Mucosa of descending colon (tissue), 3 donors: ENCODE measurements around the gene PPP1R1B. TPM values are rescaled to one million over a fixed set of nuclear protein-coding genes. Genes with fewer than 3 reads are reported as not detected.

ENCODE experiments used
- ATAC-seq: fragments of 200-7000 bp; cut with Tn5 transposase; one replicate; pipeline ENCODE4 v1.9.1; 2020; ENCODE audit warnings: mild to moderate bottlenecking, moderate library complexity
- DNase-seq, 3 donors: peaks; one replicate each; pipeline ENCODE4 v3.0.0-alpha.2; 2020
- H3K36me3 ChIP-seq: fragments of 200-600 bp; one replicate; pipeline ENCODE4 v1.8.0; 2021; ENCODE audit warnings: low read depth, mild to moderate bottlenecking
- H3K4me1 ChIP-seq: fragments of 200-600 bp; one replicate; pipeline ENCODE4 v1.8.0; 2021; ENCODE audit warnings: low read depth, mild to moderate bottlenecking
- H3K4me3 ChIP-seq: fragments of 200-600 bp; one replicate; pipeline ENCODE4 v1.8.0; 2021; ENCODE audit warnings: mild to moderate bottlenecking
- H3K9me3 ChIP-seq: fragments of 200-600 bp; one replicate; pipeline ENCODE4 v1.8.0; 2021; ENCODE audit warnings: mild to moderate bottlenecking
- CTCF ChIP-seq: fragments of 200-600 bp; IDR thresholded peaks from one replicate; pipeline ENCODE4 v1.8.0; 2022; ENCODE audit warnings: antibody characterized with exemption, mild to moderate bottlenecking
- intact Hi-C, 2 donors: fragments of 100-400 bp; cut with DNase I in 1 of 2; cut with micrococcal nuclease in 1 of 2; formaldehyde crosslinking; loops; one replicate each; pipeline versions ENCODE4 v1.11.0 to v1.11.1; 2022; cut with DNase I, micrococcal nuclease
- total RNA-seq, 3 donors: library from RNA; stranded (reverse); fragmentation: NEBNext Ultra II Directional in 2 of 3; extraction: Animal tissue kit (Norgen Biotek cat#: 25700) in 2 of 3; gene quantifications; one replicate each; pipeline versions ENCODE4 v1.2.1 to v1.2.4, GENCODE V29; 2021 to 2023
- donor health status: DM: no; HTN: no; CAD: no; lungs with moderate emphysema.
- donor health status: DM: no; HTN: no; CAD: no.
- donor health status: DM: no; HTN: yes; CAD: no.

PPP1R1B gene
- total RNA-seq, 3 donors from 2014 or later, result 108 to 362 (median 356) TPM

DNA sequence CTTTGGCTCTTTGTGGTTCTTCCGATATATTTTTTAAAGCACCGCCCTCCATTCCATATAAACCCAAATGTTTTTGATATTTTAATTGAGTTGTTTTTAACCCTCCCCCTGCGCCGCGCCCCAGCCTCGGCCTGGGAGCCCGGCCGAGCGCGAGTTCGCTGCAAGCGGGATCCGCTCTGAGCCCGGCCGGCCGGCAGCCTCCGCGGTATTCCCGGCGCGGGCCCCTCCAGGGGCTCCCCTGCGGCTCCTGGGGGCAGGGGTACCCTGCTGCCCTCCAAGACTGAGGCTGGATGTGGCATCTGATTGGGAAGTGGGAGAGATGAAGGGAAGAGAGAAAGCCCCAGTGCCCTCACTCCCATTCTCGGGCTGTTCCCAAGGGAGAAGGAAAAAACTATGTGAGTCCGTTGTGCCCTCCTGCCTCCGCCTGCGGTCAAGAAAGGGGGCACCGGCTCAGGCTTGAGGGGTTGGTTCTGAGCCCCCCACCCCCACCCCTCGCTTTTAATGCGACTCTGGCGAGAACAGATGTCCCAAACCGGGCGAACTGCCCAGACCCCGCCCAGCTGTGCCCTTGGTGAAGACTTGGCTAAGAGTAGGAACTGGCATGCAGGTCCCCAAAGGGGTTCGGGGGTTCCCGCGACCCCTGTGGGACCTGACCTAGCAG lies 27.6 kb upstream of the PPP1R1B start:
- Histone ChIP-seq H3K36me3 (no peaks in the 10 kb centered on the region), H3K4me1 (peaks cover 7% of the 10 kb centered on the region), H3K4me3 (no peak overlapping the region), H3K9me3 (no peaks in the 10 kb centered on the region)
- TF ChIP-seq CTCF, result no peak
- no peak for DNase-seq
- intact Hi-C loops, result no loop called here
- no peak for ATAC-seq

- Histone ChIP-seq H3K4me1 (peaks cover 7% of the 10 kb centered on the region), H3K36me3 (no peaks in the 10 kb centered on the region), H3K9me3 (no peaks in the 10 kb centered on the region), H3K4me3 (no peak overlapping the region)
- no peak for TF ChIP-seq CTCF
- DNase-seq (no peak), ATAC-seq (no peak)
- intact Hi-C loops, result no loop called here
Observed at GRCh38 chr17:39599665-39600231, 27.0 kb upstream of the PPP1R1B start.

DNA sequence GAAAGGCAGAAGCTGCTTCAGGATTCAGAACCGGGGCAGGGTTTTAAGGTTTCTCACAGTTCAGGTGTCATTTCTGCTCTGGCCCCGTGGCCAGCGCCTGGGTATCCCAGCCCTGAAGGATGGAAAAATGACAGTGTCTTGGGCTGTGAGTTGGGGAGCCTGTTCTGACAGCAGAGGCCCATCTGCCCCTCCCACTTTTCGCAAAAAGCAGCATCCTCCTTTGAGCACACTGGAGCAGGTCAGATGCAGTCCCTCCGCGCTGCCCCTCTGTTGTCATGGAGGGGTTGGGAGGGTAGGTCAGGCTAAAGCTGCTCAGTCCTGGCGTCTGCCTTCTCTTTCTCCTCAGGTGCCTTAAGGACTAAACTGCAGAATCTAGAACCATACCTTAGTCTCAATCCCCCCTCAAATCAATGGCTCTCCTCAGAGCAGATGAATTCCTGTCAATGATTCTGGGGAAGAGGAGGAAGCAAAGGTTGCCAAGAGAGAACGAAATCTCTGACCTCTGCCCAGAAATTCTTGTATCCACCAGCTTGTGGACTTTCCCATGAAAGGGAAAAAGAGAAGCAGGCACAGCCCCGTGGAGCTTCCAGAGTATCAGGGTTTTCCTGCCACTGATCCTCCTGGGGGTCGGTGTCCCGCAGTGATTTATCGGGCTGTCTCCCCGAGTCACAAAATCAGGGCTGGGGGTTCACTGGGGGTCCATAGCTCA lies 26.3 kb upstream of the PPP1R1B start:
- H3K4me1 ChIP-seq, result peaks cover 8% of the 10 kb centered on the region
- no peak for ATAC-seq
- H3K4me3 ChIP-seq, result no peak overlapping the region
- H3K36me3 ChIP-seq, result no peaks in the 10 kb centered on the region
- intact Hi-C loops, result no loop called here
- no peak for DNase-seq
- TF ChIP-seq CTCF, result no peak
- H3K9me3 ChIP-seq, result no peaks in the 10 kb centered on the region

GRCh38 chr17:39600997-39601597 lies 25.7 kb upstream of the PPP1R1B start:
- TF ChIP-seq CTCF, result no peak
- DNase-seq, result no peak
- ATAC-seq, result no peak
- intact Hi-C loops, result no loop called here
- no peak overlapping the region for H3K4me3 ChIP-seq
- H3K36me3 ChIP-seq, result no peaks in the 10 kb centered on the region
- no peaks in the 10 kb centered on the region for H3K9me3 ChIP-seq
- H3K4me1 ChIP-seq, result peaks cover 15% of the 10 kb centered on the region

DNA sequence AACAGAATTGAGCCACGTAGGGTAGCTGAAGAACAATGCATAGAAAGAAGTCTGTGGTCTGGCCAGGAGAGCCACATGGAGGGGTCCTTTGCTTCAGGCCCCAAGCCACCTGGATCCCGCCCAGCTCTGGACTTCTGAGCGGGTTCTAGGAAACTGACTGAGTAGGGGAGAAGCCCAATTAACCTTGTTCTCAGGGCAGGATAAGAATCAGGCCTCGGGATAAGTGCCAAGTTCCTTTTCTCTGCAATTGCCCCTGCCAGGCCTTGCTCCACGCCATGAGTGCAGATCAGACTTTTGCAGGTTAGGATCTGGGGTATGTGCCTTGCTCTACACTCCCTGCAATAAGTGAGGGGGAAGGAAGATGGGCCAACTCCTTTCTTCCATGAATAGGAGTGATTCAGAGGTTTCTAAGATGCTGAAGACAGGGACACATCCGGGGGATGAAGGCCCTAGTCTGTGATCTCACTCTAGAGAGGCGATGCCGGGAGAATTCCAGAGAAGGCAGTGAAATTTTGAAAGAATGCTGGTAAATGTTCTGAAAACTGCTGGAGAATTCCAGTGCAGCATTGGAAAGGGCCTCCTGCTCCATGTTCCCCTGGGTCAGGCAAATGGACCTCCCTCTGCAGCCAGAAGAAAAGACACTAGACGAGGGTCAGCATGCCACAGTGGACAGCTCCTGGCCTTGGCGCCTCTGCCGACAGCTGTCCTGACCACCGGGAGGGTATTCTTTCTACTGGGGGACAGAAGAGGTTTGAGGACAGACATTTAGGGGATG lies 24.8 kb upstream of the PPP1R1B start:
- TF ChIP-seq CTCF, result no peak
- Histone ChIP-seq H3K4me3 (no peak overlapping the region), H3K4me1 (peaks cover 23% of the 10 kb centered on the region), H3K9me3 (no peaks in the 10 kb centered on the region), H3K36me3 (no peaks in the 10 kb centered on the region)
- intact Hi-C loops, result no loop called here
- DNase-seq, result no peak
- ATAC-seq, result no peak
